GM23338 (cell line): Measurements from ENCODE around the gene DNAJC1.
"Not testable (repeated sequence)": the region's sequence is repeated elsewhere in the genome, so short reads cannot be mapped to it uniquely, and the experiment has no call there.

ENCODE experiments used
- CTCF ChIP-seq, 2 experiments: fragments of 200-600 bp in 1 of 2; sonication (generic) in 1 of 2; conservative IDR thresholded peaks; 2 replicates each; pipeline versions ENCODE4 v1.5.1 to v1.6.1; 2016 to 2017; ENCODE audit warnings: antibody characterized with exemption in 2 of 2, low read depth in 2 of 2, mild to moderate bottlenecking in 2 of 2, moderate library complexity in 1 of 2
- EZH2 ChIP-seq: fragments of 200-600 bp; sonication (generic); IDR thresholded peaks from one replicate; pipeline ENCODE4 v1.8.0; 2017; ENCODE audit warnings: antibody characterized with exemption, mild to moderate bottlenecking, low read depth; ENCODE audit not compliant: unreplicated experiment

- TF ChIP-seq CTCF (conservative IDR thresholded peaks at IDR 0.05; ENCODE audit: low read depth in 2 of 2); EZH2: not testable (repeated sequence)
Measured at GRCh38 chr10:21717437-21718054, 286.0 kb downstream of the DNAJC1 start.
